Breast epithelium (tissue), 4 donors: Measurements from ENCODE around the gene NCSTN. TPM values are rescaled to one million over a fixed set of nuclear protein-coding genes. Genes with fewer than 3 reads are reported as not detected.

Source experiments
- DNase-seq, 2 donors: peaks; one replicate each; pipeline ENCODE4 v3.0.0-alpha.2; 2019; ENCODE audit warnings: low spot score in 2 of 2
- H3K27ac ChIP-seq, 2 donors: fragments of 200-600 bp; sonication (generic) in 1 of 2; one replicate each; pipeline ENCODE4 v1.5.1; 2016 to 2019; ENCODE audit warnings: mild to moderate bottlenecking in 1 of 2
- H3K27me3 ChIP-seq, 2 donors: fragments of 200-600 bp; sonication (generic) in 1 of 2; one replicate each; pipeline versions ENCODE4 v1.5.1 to v1.6.0; 2017 to 2019; ENCODE audit warnings: control low read depth in 1 of 2, mild to moderate bottlenecking in 1 of 2
- H3K36me3 ChIP-seq: fragments of 200-600 bp; one replicate; pipeline ENCODE4 v1.5.1; 2019
- H3K4me1 ChIP-seq, 2 donors: fragments of 200-600 bp; sonication (generic); one replicate each; pipeline ENCODE4 v1.5.1; 2016 to 2019; ENCODE audit warnings: control low read depth in 1 of 2
- H3K4me3 ChIP-seq, 3 donors: fragments of 200-600 bp; sonication (generic); 1 replicate in 2 of 3; 2 replicates in 1 of 3; pipeline ENCODE4 v1.5.1; 2016 to 2019; ENCODE audit warnings: mild to moderate bottlenecking in 3 of 3, moderate library complexity in 2 of 3
- H3K9me3 ChIP-seq, 2 donors: fragments of 200-600 bp; sonication (generic) in 1 of 2; one replicate each; pipeline ENCODE4 v1.5.1; 2016 to 2019; ENCODE audit warnings: control low read depth in 1 of 2
- POLR2A ChIP-seq: fragments of 450-650 bp; IDR thresholded peaks from one replicate; pipeline ENCODE4 v1.6.1; 2016; ENCODE audit warnings: antibody characterized with exemption, mild to moderate bottlenecking, moderate library complexity
- POLR2AphosphoS5 ChIP-seq, 3 donors: sonication (generic); formaldehyde crosslinking; IDR thresholded peaks; one replicate each; pipeline ENCODE4 v1.6.1; 2017; ENCODE audit warnings: antibody characterized with exemption in 3 of 3
- intact Hi-C: fragments of 100-400 bp; cut with DNase I; formaldehyde crosslinking; loops from one replicate; pipeline ENCODE4 v1.15.1; 2023; ENCODE audit warnings: low total_unique reads
- total RNA-seq, 3 donors: library from RNA; depleted of rRNA; stranded (reverse); fragments of >200 nt; gene quantifications; one replicate each; pipeline ENCODE4 v1.1.0, GENCODE V29; 2016
- TF ChIP-seq, protein P1 (sequence below), 3 donors: fragments of 450-650 bp; IDR thresholded peaks; one replicate each; pipeline ENCODE4 v1.5.1; 2016 to 2017; ENCODE audit warnings: antibody characterized with exemption in 3 of 3, mild to moderate bottlenecking in 3 of 3, moderate library complexity in 3 of 3

NCSTN gene
- total RNA-seq, 3 donors from 2014 or later, result 66.4 to 83.5 (median 76.0) TPM

GRCh38 chr1:160308451-160309184, 34.6 kb upstream of the NCSTN start:
- DNase-seq, result no peak
- Histone ChIP-seq H3K4me1 (no peaks in the 10 kb centered on the region), H3K27me3 (no peaks in the 10 kb centered on the region), H3K4me3 (no peak overlapping the region), H3K9me3 (no peaks in the 10 kb centered on the region), H3K27ac (no peak overlapping the region), H3K36me3 (peaks cover 21% of the 10 kb centered on the region)
- intact Hi-C loops, result no loop called here
- TF ChIP-seq, protein P1, sequence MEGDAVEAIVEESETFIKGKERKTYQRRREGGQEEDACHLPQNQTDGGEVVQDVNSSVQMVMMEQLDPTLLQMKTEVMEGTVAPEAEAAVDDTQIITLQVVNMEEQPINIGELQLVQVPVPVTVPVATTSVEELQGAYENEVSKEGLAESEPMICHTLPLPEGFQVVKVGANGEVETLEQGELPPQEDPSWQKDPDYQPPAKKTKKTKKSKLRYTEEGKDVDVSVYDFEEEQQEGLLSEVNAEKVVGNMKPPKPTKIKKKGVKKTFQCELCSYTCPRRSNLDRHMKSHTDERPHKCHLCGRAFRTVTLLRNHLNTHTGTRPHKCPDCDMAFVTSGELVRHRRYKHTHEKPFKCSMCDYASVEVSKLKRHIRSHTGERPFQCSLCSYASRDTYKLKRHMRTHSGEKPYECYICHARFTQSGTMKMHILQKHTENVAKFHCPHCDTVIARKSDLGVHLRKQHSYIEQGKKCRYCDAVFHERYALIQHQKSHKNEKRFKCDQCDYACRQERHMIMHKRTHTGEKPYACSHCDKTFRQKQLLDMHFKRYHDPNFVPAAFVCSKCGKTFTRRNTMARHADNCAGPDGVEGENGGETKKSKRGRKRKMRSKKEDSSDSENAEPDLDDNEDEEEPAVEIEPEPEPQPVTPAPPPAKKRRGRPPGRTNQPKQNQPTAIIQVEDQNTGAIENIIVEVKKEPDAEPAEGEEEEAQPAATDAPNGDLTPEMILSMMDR (IDR thresholded peaks at IDR 0.05), result no peak
- TF ChIP-seq POLR2A (no peak), POLR2AphosphoS5 (IDR thresholded peaks at IDR 0.05) (no peak)

- no peak for DNase-seq
- H3K4me3 ChIP-seq, result no peak overlapping the region
- no peak overlapping the region for H3K27ac ChIP-seq
- no peaks in the 10 kb centered on the region for H3K9me3 ChIP-seq
- no peaks in the 10 kb centered on the region for H3K4me1 ChIP-seq
- H3K36me3 ChIP-seq, result peaks cover 19% of the 10 kb centered on the region
- TF ChIP-seq POLR2A, result no peak
- TF ChIP-seq, protein P1 (IDR thresholded peaks at IDR 0.05), result no peak
- no peak for TF ChIP-seq POLR2AphosphoS5 (IDR thresholded peaks at IDR 0.05)
- intact Hi-C loops, result no loop called here
- no peaks in the 10 kb centered on the region for H3K27me3 ChIP-seq
These were observed 34.0 kb upstream of the NCSTN start for GRCh38 chr1:160309185-160309557.

GRCh38 chr1:160309571-160309970, 33.6 kb upstream of the NCSTN start:
- Histone ChIP-seq H3K4me1 (no peaks in the 10 kb centered on the region), H3K27me3 (no peaks in the 10 kb centered on the region), H3K4me3 (no peak overlapping the region), H3K27ac (no peak overlapping the region), H3K9me3 (no peaks in the 10 kb centered on the region), H3K36me3 (peaks cover 19% of the 10 kb centered on the region)
- intact Hi-C loops, result no loop called here
- DNase-seq, result no peak
- TF ChIP-seq POLR2AphosphoS5 (IDR thresholded peaks at IDR 0.05), result no peak

GRCh38 chr1:160315359-160315758, 27.8 kb upstream of the NCSTN start:
- H3K36me3 ChIP-seq, result no peaks in the 10 kb centered on the region
- H3K9me3 ChIP-seq, result no peaks in the 10 kb centered on the region
- intact Hi-C loops, result no loop called here
- no peak overlapping the region for H3K4me3 ChIP-seq
- DNase-seq, result no peak
- H3K27ac ChIP-seq, result no peak overlapping the region
- no peaks in the 10 kb centered on the region for H3K4me1 ChIP-seq
- no peaks in the 10 kb centered on the region for H3K27me3 ChIP-seq
- no peak for TF ChIP-seq POLR2AphosphoS5 (IDR thresholded peaks at IDR 0.05)
- TF ChIP-seq POLR2A, result no peak
- TF ChIP-seq, protein P1 (IDR thresholded peaks at IDR 0.05), result no peak

DNA sequence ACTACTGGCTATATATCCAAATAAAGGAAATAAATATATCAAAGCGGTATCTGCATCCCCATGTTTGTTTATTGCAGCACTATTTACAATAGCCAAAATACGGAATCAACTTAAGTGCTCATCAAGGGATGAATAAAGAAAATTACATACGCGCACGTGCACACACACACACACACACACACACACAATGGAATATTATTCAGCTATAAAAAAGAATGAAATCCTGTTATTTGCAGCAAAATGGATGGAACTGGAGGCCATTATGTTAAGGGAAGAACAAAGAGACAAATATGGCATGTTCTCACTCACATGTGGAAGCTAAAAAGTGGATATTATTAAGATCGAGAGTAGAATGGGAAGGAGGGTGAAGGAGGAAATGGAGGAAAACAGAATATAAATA, 20.4 kb upstream of the NCSTN start:
- H3K36me3 ChIP-seq, result peaks cover 5% of the 10 kb centered on the region
- no peaks in the 10 kb centered on the region for H3K4me1 ChIP-seq
- no peak overlapping the region for H3K27ac ChIP-seq
- no peak for TF ChIP-seq POLR2A
- TF ChIP-seq, protein P1 (IDR thresholded peaks at IDR 0.05), result no peak
- no peak for TF ChIP-seq POLR2AphosphoS5 (IDR thresholded peaks at IDR 0.05)
- H3K4me3 ChIP-seq, result no peak overlapping the region
- no peaks in the 10 kb centered on the region for H3K27me3 ChIP-seq
- intact Hi-C loops, result no loop called here
- no peak for DNase-seq
- H3K9me3 ChIP-seq, result no peaks in the 10 kb centered on the region
